ENCODE data around the gene CHD9NB.
"Not testable (repeated sequence)": the region's sequence is repeated elsewhere in the genome, so short reads cannot be mapped to it uniquely, and the experiment has no call there.

The CHD9NB gene

GRCh38 chr16:53084746-53085334 lies 32.1 kb upstream of the CHD9NB start:
- peaks cover 80% of the 10 kb centered on the region for H3K4me1 ChIP-seq

GRCh38 chr16:53084141-53084541 lies 31.4 kb upstream of the CHD9NB start:
- Histone ChIP-seq H4K20me1 (no peaks in the 10 kb centered on the region), H3K9ac (no peak overlapping the region), H3K27ac (peak overlapping the region; percentile 87; the same call in 1 of the 2 replicates), H3K4me2 (0 out of 2 replicates have a peak overlapping the region, but pooled peaks have one; percentile 81), H3K4me1 (peaks cover 73% of the 10 kb centered on the region), H3K9me3 (no peaks in the 10 kb centered on the region), H3K4me3 (no peak overlapping the region), H3K27me3 (no peaks in the 10 kb centered on the region), H3K36me3 (peaks cover 10% of the 10 kb centered on the region; the same call in 1 of the 2 replicates)
- TF ChIP-seq Cebpa-rat (IDR thresholded peaks at IDR 0.05): no peak

More at GRCh38 chr16:53084746-53085334, 32.1 kb upstream of the CHD9NB start:
- H3K27me3 ChIP-seq: no peaks in the 10 kb centered on the region
- no peaks in the 10 kb centered on the region for H4K20me1 ChIP-seq
- TF ChIP-seq Cebpa-rat (IDR thresholded peaks at IDR 0.05): no peak
- H3K4me3 ChIP-seq: no peak overlapping the region
- peak overlapping the region; percentile 87 for H3K27ac ChIP-seq
- H3K4me2 ChIP-seq: peak overlapping the region; percentile 81
- H3K9ac ChIP-seq: peak overlapping the region; percentile 76
- H3K9me3 ChIP-seq: no peaks in the 10 kb centered on the region
- H3K36me3 ChIP-seq: 0 out of 2 replicates have a peak, but pooled peaks cover 6% of the 10 kb centered on the region

DNA sequence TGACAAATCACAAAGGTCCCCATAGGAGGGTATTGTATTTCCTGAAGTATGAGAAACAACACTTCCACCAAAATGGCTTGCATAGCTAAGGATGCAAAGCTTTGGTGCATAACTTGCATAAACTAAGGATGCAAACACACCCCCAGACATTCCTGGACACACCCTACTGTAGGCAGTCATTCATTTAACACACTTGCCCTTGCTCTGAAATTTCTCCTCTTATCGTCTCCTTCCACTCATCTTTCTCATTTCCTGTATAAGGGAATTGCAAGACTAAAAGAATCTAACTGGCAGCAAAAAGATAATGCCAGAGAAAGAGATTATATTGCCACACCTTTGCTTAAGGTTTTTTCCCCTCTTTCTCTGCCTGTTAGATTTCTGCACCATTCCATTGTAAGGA lies 30.4 kb upstream of the CHD9NB start:
- Histone ChIP-seq H3K9me3 (no peaks in the 10 kb centered on the region), H3K27ac (no peak overlapping the region), H3K9ac (no peak overlapping the region), H4K20me1 (no peaks in the 10 kb centered on the region), H3K4me1 (peaks cover 69% of the 10 kb centered on the region), H3K4me3 (no peak overlapping the region), H3K36me3 (peaks cover 10% of the 10 kb centered on the region; the same call in 1 of the 2 replicates), H3K27me3 (no peaks in the 10 kb centered on the region), H3K4me2 (peak overlapping the region; percentile 27)
- no peak for TF ChIP-seq Cebpa-rat (IDR thresholded peaks at IDR 0.05)

- Histone ChIP-seq H3K4me2 (peak overlapping the region; percentile 27), H3K27ac (no peak overlapping the region), H3K4me3 (no peak overlapping the region), H3K9ac (no peak overlapping the region), H4K20me1 (no peaks in the 10 kb centered on the region), H3K9me3 (no peaks in the 10 kb centered on the region), H3K27me3 (no peaks in the 10 kb centered on the region), H3K4me1 (peaks cover 70% of the 10 kb centered on the region), H3K36me3 (peaks cover 5% of the 10 kb centered on the region; the same call in 1 of the 2 replicates)
- TF ChIP-seq Cebpa-rat (IDR thresholded peaks at IDR 0.05): no peak
Measured at GRCh38 chr16:53082509-53082908, 29.8 kb upstream of the CHD9NB start.

DNA sequence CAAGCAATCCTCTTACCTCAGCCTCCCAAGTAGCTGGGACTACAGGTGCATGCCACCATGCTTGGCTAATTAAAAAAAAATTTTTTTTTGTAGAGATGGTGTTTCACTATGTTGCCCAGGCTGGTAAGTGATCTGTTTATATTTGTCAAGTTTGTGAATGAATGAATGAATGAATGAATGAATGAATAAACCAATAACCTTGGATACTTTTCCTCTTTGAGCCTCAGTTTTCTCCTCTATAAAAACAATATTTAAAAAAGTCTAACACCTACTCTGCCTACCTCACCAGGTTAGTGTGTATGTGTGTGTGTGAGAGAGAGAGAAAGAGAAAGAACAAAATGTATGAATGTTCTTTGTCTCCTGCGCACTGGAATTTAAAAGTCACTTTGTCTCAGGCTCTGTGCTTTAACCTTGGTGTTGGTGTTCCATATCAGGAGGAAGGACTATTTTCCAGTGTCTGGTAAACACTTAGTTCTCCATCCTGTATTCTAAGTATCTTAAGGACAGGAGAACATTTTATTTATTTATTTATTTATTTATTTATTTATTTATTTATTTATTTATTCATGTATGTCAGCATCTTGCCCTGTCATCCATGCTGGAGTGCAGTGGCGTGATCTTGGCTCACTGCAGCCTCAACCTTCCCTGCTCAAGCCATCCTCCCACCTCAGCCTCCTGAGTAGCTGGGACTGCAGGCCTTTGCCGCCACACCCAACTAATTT lies 29.1 kb upstream of the CHD9NB start:
- H3K4me2 ChIP-seq: no peak overlapping the region
- no peaks in the 10 kb centered on the region for H3K9me3 ChIP-seq
- no peak for TF ChIP-seq Cebpa-rat (IDR thresholded peaks at IDR 0.05)
- H3K27ac ChIP-seq: no peak overlapping the region
- H3K27me3 ChIP-seq: no peaks in the 10 kb centered on the region
- H3K36me3 ChIP-seq: peaks cover 4% of the 10 kb centered on the region; the same call in 1 of the 2 replicates
- no peaks in the 10 kb centered on the region for H4K20me1 ChIP-seq
- peaks cover 70% of the 10 kb centered on the region for H3K4me1 ChIP-seq
- no peak overlapping the region for H3K4me3 ChIP-seq
- no peak overlapping the region for H3K9ac ChIP-seq

GRCh38 chr16:53081032-53081424 lies 28.3 kb upstream of the CHD9NB start:
- no peak for TF ChIP-seq Cebpa-rat (IDR thresholded peaks at IDR 0.05)
- H3K4me2 ChIP-seq: no peak overlapping the region
- H3K36me3 ChIP-seq: peaks cover 4% of the 10 kb centered on the region; the same call in 1 of the 2 replicates
- no peak overlapping the region for H3K9ac ChIP-seq
- no peaks in the 10 kb centered on the region for H3K9me3 ChIP-seq
- H3K4me3 ChIP-seq: no peak overlapping the region
- H4K20me1 ChIP-seq: no peaks in the 10 kb centered on the region
- H3K27ac ChIP-seq: no peak overlapping the region
- H3K4me1 ChIP-seq: peaks cover 65% of the 10 kb centered on the region
- H3K27me3 ChIP-seq: no peaks in the 10 kb centered on the region

DNA sequence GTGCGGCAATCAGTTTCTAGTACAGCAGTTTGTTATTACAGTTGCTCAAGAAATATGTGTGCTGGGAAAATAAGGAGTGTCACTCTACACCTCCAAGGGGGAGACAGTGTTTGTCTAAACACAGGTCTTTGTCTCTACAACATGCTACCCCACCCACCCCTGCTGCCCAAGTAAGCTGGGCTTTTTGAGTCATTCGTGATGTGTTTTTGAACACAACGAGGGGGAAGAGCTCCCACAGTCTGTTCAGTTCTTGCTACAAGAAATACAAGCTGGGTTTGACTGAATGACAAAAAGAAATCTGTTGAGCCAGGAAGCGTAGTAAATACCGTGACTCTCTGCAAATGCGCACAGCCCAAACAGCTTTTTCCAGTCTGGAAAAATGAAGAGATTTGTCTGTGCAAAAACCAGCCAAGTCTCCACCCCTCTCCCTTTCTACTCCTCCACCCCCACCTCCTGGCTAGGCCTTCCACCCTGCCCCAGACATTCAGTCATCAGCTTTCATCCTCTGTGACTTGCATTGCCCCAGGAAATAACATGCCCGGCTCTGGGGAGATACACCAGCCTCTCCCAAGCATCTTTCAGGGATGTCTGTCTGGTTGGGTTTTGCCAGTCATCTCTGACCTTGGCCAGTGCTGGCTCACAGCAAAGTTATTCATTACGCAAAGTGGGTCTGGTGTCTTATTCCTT lies 27.8 kb upstream of the CHD9NB start:
- no peaks in the 10 kb centered on the region for H4K20me1 ChIP-seq
- H3K27me3 ChIP-seq: no peaks in the 10 kb centered on the region
- H3K4me1 ChIP-seq: peaks cover 60% of the 10 kb centered on the region
- no peak for TF ChIP-seq Cebpa-rat (IDR thresholded peaks at IDR 0.05)
- no peak overlapping the region for H3K4me3 ChIP-seq
- H3K4me2 ChIP-seq: no peak overlapping the region; the same call in 1 of the 2 replicates
- H3K27ac ChIP-seq: 0 out of 2 replicates have a peak overlapping the region, but pooled peaks have one; percentile 13
- peaks cover 9% of the 10 kb centered on the region for H3K36me3 ChIP-seq
- H3K9ac ChIP-seq: no peak overlapping the region
- peaks cover 5% of the 10 kb centered on the region for H3K9me3 ChIP-seq

DNA sequence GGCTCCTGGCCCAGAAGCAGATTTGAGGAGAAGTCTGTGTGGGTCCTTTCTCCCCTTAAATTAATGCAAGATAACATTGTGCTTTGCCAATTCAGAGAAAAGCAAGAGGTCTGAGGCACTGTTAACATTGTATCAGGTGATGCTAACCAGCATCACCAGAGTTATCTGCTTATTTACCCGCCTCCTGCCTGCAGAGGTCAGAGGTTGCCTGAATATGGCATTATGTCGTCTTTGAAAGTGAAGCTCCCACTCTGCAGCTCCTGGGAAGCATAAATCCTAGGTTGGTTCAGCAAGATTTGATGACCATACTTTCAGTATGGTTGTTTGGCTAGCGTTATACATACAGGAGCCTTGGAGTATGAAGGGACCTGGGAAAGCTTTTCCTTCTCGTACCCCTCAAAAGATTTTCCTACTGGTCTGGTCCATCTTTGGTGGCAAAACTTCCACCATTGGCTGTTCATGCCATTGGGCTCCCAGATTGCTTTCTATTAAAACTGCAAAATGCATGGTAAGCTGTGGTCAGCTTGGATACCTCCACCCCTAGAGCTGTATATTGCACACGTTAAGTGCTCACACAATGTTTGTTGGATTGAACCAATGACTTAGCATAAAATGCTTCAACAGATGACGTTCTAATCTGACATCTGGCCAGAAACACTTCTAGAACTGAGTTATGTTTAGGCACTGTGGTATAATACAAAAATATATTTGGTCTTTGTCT lies 26.2 kb upstream of the CHD9NB start:
- no peak overlapping the region for H3K9ac ChIP-seq
- H4K20me1 ChIP-seq: no peaks in the 10 kb centered on the region
- H3K4me2 ChIP-seq: no peak overlapping the region
- TF ChIP-seq Cebpa-rat (IDR thresholded peaks at IDR 0.05): no peak
- H3K27ac ChIP-seq: no peak overlapping the region
- peaks cover 20% of the 10 kb centered on the region for H3K9me3 ChIP-seq
- peaks cover 44% of the 10 kb centered on the region for H3K4me1 ChIP-seq
- H3K4me3 ChIP-seq: no peak overlapping the region
- peaks cover 24% of the 10 kb centered on the region for H3K36me3 ChIP-seq
- no peaks in the 10 kb centered on the region for H3K27me3 ChIP-seq

DNA sequence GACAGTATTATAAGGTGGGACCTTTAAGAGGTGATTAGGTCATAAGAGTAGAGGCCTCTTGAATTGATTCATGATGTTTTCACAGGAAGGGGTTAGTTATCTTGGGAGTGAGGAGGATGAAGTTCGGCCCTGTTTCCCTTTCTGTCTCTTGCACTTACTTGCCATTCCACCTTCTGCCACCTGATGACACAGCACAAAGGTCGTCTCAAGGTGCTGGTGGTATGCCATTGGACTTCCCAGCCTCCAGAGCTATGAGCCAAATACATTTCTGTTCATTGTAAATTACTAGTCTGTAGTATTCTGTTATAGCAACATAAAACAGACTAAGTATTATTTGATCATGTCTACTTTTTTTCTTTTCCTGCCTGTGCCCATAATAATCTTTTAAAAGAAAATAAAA lies 25.6 kb upstream of the CHD9NB start:
- Histone ChIP-seq H3K4me3 (no peak overlapping the region), H3K27ac (no peak overlapping the region), H3K36me3 (peaks cover 29% of the 10 kb centered on the region), H3K9ac (no peak overlapping the region), H4K20me1 (no peaks in the 10 kb centered on the region), H3K4me1 (peaks cover 43% of the 10 kb centered on the region), H3K27me3 (no peaks in the 10 kb centered on the region), H3K9me3 (peaks cover 27% of the 10 kb centered on the region), H3K4me2 (no peak overlapping the region)
- no peak for TF ChIP-seq Cebpa-rat (IDR thresholded peaks at IDR 0.05)

GRCh38 chr16:53075461-53075860 lies 22.8 kb upstream of the CHD9NB start:
- Histone ChIP-seq H3K4me1 (peaks cover 49% of the 10 kb centered on the region), H3K9me3 (peaks cover 27% of the 10 kb centered on the region), H3K36me3 (peaks cover 29% of the 10 kb centered on the region)
- H3K4me3 ChIP-seq, H3K9ac ChIP-seq, H3K27ac ChIP-seq, H3K27me3 ChIP-seq, H3K4me2 ChIP-seq, H4K20me1 ChIP-seq: not testable (repeated sequence)

DNA sequence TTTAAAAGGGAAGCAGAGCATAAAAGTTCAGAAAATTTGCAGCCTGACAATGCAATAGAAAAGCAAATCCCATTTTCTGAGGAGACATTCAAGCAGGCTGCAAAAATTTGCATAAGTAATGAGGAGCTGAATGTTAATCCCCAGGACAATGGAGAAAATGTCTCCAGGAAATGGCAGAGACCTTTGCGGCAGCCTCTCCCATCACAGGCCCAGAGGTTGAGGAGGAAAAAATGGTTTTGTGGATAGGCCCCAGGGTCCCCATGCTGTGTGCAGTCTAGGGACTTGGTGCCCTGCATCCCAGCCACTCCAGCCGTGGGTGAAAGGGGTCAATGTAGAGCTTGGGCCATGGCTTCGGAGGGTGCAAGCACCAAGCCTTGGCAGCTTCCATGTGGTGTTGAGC lies 21.6 kb upstream of the CHD9NB start:
- H3K27me3 ChIP-seq, H3K4me3 ChIP-seq, H3K27ac ChIP-seq, H3K9ac ChIP-seq, H4K20me1 ChIP-seq, H3K4me2 ChIP-seq: not testable (repeated sequence)
- H3K9me3 ChIP-seq: peaks cover 27% of the 10 kb centered on the region
- peaks cover 59% of the 10 kb centered on the region for H3K4me1 ChIP-seq
- H3K36me3 ChIP-seq: peaks cover 30% of the 10 kb centered on the region
